ENCODE results near the gene FSTL3. TPM values are rescaled to one million over a fixed set of nuclear protein-coding genes. Genes with fewer than 3 reads are reported as not detected.

The FSTL3 gene
- total and polyA plus RNA-seq, 2 of the 8 experiments (the other 6 are each of a cell fraction or from before 2014, with no cell fraction given) = 8.1 to 11.8 TPM

DNA sequence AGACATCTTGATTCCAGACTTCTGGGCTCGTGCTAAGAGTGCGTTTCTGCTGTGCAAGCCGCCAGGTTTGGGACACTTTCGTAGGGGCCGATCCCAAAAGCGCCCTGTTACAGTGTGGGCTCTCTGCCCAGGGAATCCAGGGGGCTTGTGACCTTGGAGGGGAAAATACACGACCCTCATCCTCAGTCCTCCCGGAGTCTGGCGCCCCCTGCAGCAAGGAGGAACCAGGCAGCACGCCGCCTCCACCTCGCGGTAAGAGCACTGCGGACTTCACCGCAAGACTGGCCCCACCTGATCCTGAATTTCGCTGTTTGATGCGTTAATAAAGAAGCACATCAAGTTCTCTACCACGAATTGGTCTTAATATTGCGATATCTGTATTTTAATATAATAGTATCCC lies 48.0 kb upstream of the FSTL3 start (continued):
- TF ChIP-seq RAD21 (IDR thresholded peaks at IDR 0.05 in 1 of 2, conservative IDR thresholded peaks at IDR 0.05 in 1 of 2; ENCODE audit: low read depth in 2 of 2, low read length in 2 of 2) (peak; percentile 50 to 63; a peak in 3 of 4 replicates), GTF2F1 (IDR thresholded peaks at IDR 0.05; ENCODE audit: borderline replicate concordance, low read depth, low read length) (no peak), NANOG (IDR thresholded peaks at IDR 0.05; ENCODE audit: insufficient read depth, low read depth, low read length, poor library complexity, severe bottlenecking) (no peak), CTBP2 (IDR thresholded peaks at IDR 0.05; ENCODE audit: borderline replicate concordance, insufficient read depth, insufficient read length, low read length) (no peak), SUZ12 (IDR thresholded peaks at IDR 0.05; ENCODE audit: low read length) (no peak), CHD2 (IDR thresholded peaks at IDR 0.05; ENCODE audit: low read length) (no peak), CBX5 (IDR thresholded peaks at IDR 0.05; ENCODE audit: low read depth, low read length) (no peak), GABPA (IDR thresholded peaks at IDR 0.05; ENCODE audit: borderline replicate concordance, insufficient read depth, low read length) (peak; percentile 22; the same call in 1 of the 2 replicates), HDAC2 (IDR thresholded peaks at IDR 0.05; ENCODE audit: borderline replicate concordance in 1 of 2, low read depth in 2 of 2, low read length in 2 of 2) (no peak)
- TF ChIP-seq, protein P1, sequence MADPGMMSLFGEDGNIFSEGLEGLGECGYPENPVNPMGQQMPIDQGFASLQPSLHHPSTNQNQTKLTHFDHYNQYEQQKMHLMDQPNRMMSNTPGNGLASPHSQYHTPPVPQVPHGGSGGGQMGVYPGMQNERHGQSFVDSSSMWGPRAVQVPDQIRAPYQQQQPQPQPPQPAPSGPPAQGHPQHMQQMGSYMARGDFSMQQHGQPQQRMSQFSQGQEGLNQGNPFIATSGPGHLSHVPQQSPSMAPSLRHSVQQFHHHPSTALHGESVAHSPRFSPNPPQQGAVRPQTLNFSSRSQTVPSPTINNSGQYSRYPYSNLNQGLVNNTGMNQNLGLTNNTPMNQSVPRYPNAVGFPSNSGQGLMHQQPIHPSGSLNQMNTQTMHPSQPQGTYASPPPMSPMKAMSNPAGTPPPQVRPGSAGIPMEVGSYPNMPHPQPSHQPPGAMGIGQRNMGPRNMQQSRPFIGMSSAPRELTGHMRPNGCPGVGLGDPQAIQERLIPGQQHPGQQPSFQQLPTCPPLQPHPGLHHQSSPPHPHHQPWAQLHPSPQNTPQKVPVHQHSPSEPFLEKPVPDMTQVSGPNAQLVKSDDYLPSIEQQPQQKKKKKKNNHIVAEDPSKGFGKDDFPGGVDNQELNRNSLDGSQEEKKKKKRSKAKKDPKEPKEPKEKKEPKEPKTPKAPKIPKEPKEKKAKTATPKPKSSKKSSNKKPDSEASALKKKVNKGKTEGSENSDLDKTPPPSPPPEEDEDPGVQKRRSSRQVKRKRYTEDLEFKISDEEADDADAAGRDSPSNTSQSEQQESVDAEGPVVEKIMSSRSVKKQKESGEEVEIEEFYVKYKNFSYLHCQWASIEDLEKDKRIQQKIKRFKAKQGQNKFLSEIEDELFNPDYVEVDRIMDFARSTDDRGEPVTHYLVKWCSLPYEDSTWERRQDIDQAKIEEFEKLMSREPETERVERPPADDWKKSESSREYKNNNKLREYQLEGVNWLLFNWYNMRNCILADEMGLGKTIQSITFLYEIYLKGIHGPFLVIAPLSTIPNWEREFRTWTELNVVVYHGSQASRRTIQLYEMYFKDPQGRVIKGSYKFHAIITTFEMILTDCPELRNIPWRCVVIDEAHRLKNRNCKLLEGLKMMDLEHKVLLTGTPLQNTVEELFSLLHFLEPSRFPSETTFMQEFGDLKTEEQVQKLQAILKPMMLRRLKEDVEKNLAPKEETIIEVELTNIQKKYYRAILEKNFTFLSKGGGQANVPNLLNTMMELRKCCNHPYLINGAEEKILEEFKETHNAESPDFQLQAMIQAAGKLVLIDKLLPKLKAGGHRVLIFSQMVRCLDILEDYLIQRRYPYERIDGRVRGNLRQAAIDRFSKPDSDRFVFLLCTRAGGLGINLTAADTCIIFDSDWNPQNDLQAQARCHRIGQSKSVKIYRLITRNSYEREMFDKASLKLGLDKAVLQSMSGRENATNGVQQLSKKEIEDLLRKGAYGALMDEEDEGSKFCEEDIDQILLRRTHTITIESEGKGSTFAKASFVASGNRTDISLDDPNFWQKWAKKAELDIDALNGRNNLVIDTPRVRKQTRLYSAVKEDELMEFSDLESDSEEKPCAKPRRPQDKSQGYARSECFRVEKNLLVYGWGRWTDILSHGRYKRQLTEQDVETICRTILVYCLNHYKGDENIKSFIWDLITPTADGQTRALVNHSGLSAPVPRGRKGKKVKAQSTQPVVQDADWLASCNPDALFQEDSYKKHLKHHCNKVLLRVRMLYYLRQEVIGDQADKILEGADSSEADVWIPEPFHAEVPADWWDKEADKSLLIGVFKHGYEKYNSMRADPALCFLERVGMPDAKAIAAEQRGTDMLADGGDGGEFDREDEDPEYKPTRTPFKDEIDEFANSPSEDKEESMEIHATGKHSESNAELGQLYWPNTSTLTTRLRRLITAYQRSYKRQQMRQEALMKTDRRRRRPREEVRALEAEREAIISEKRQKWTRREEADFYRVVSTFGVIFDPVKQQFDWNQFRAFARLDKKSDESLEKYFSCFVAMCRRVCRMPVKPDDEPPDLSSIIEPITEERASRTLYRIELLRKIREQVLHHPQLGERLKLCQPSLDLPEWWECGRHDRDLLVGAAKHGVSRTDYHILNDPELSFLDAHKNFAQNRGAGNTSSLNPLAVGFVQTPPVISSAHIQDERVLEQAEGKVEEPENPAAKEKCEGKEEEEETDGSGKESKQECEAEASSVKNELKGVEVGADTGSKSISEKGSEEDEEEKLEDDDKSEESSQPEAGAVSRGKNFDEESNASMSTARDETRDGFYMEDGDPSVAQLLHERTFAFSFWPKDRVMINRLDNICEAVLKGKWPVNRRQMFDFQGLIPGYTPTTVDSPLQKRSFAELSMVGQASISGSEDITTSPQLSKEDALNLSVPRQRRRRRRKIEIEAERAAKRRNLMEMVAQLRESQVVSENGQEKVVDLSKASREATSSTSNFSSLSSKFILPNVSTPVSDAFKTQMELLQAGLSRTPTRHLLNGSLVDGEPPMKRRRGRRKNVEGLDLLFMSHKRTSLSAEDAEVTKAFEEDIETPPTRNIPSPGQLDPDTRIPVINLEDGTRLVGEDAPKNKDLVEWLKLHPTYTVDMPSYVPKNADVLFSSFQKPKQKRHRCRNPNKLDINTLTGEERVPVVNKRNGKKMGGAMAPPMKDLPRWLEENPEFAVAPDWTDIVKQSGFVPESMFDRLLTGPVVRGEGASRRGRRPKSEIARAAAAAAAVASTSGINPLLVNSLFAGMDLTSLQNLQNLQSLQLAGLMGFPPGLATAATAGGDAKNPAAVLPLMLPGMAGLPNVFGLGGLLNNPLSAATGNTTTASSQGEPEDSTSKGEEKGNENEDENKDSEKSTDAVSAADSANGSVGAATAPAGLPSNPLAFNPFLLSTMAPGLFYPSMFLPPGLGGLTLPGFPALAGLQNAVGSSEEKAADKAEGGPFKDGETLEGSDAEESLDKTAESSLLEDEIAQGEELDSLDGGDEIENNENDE (IDR thresholded peaks at IDR 0.05; ENCODE audit: insufficient replicate concordance, low read length) = no peak
